Neural progenitor cell (in vitro differentiated cells): ENCODE measurements around the gene CENPP.

Experiments
- EZH2 ChIP-seq: fragments of 200-600 bp; sonication (generic); IDR thresholded peaks from 2 replicates; pipeline ENCODE4 v1.6.1; 2017; ENCODE audit warnings: antibody characterized with exemption, mild to moderate bottlenecking, moderate library complexity
- TF ChIP-seq, protein P1 (sequence below): fragments of 200-600 bp; sonication (generic); IDR thresholded peaks from 2 replicates; pipeline ENCODE4 v1.5.1; 2017; ENCODE audit warnings: antibody characterized with exemption, mild to moderate bottlenecking

DNA sequence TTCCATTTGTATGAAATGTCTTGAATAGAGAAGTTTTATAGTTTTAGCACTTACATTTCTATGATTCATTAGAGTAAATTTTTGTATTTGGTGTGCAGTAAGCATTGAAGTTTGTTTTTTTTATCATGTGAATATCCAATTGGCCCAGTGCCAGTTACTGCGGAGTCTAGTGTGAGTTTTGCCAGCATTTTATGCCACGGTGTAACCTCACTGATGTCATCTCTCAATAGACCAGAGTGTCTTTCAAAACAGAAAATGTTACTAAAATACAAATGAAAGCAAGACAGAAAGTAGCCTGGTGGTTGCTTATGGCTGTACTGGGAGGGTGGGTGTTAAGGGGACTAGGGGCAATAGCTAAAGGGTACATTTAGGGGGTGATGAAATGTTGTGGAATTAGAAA lies 281.3 kb downstream of the CENPP start:
- TF ChIP-seq, protein P1, sequence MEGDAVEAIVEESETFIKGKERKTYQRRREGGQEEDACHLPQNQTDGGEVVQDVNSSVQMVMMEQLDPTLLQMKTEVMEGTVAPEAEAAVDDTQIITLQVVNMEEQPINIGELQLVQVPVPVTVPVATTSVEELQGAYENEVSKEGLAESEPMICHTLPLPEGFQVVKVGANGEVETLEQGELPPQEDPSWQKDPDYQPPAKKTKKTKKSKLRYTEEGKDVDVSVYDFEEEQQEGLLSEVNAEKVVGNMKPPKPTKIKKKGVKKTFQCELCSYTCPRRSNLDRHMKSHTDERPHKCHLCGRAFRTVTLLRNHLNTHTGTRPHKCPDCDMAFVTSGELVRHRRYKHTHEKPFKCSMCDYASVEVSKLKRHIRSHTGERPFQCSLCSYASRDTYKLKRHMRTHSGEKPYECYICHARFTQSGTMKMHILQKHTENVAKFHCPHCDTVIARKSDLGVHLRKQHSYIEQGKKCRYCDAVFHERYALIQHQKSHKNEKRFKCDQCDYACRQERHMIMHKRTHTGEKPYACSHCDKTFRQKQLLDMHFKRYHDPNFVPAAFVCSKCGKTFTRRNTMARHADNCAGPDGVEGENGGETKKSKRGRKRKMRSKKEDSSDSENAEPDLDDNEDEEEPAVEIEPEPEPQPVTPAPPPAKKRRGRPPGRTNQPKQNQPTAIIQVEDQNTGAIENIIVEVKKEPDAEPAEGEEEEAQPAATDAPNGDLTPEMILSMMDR = no peak
- TF ChIP-seq EZH2 = no peak
